NT2/D1 (cell line): ENCODE results near the gene ZNF787.

Experiments used
- DNase-seq: peaks from one replicate; pipeline ENCODE4 v3.0.0-alpha.2; 2011; ENCODE audit warnings: low read depth, low spot score
- H3K27me3 ChIP-seq: 2 replicates; pipeline ENCODE4 v1.6.0; 2011; ENCODE audit warnings: mild to moderate bottlenecking; ENCODE audit not compliant: insufficient read length, insufficient read depth
- H3K36me3 ChIP-seq: 2 replicates; pipeline ENCODE4 v1.6.1; 2011; ENCODE audit warnings: mild to moderate bottlenecking, low read length, mixed read lengths; ENCODE audit not compliant: insufficient read depth, insufficient read length
- H3K4me1 ChIP-seq: 2 replicates; pipeline ENCODE4 v1.5.1; 2011; ENCODE audit not compliant: insufficient read depth, insufficient read length
- H3K4me3 ChIP-seq: 2 replicates; pipeline ENCODE4 v1.5.1; 2011; ENCODE audit warnings: low read depth; ENCODE audit not compliant: insufficient read length
- H3K9ac ChIP-seq: 2 replicates; pipeline ENCODE4 v1.6.0; 2011; ENCODE audit warnings: low read depth; ENCODE audit not compliant: insufficient read length
- H3K9me3 ChIP-seq: 2 replicates; pipeline ENCODE4 v1.5.1; 2011; ENCODE audit warnings: mild to moderate bottlenecking, low read length; ENCODE audit not compliant: insufficient read depth
- SUZ12 ChIP-seq: IDR thresholded peaks from 2 replicates; pipeline ENCODE4 v1.6.1; 2011; ENCODE audit not compliant: insufficient read length, insufficient read depth; ENCODE audit errors: extremely low read depth
- YY1 ChIP-seq: IDR thresholded peaks from 2 replicates; pipeline ENCODE4 v1.6.1; 2011; ENCODE audit not compliant: insufficient read length, insufficient read depth
- ZNF274 ChIP-seq: IDR thresholded peaks from 2 replicates; pipeline ENCODE4 v1.6.1; 2011; ENCODE audit warnings: mild to moderate bottlenecking, low read depth, low read length

Gene ZNF787

DNA sequence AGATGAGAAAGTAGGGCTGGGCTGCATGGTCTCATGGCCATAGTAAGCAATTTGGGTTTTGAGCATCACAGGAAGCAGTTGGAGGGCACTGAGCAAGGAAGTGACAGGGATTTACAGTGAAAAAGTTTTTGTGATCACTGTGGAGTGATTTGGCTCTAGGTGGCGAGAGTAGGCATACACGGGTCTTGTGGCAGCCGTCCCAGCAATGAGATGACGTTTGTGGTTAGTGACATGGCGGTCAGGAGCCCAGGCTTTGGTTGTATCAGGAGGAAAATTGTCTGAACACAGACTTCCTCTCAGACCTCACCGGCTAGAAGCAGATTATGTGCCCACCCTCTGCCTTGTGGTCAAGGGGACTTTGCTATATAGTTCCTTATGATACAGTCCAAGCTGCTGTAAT lies 23.3 kb upstream of the ZNF787 start:
- no peak for TF ChIP-seq YY1
- Histone ChIP-seq H3K9ac (no peak overlapping the region), H3K36me3 (peaks cover 55% of the 10 kb centered on the region), H3K4me1 (peaks cover 9% of the 10 kb centered on the region), H3K27me3 (no peaks in the 10 kb centered on the region), H3K9me3 (no peaks in the 10 kb centered on the region), H3K4me3 (no peak overlapping the region)
- no peak for DNase-seq

DNA sequence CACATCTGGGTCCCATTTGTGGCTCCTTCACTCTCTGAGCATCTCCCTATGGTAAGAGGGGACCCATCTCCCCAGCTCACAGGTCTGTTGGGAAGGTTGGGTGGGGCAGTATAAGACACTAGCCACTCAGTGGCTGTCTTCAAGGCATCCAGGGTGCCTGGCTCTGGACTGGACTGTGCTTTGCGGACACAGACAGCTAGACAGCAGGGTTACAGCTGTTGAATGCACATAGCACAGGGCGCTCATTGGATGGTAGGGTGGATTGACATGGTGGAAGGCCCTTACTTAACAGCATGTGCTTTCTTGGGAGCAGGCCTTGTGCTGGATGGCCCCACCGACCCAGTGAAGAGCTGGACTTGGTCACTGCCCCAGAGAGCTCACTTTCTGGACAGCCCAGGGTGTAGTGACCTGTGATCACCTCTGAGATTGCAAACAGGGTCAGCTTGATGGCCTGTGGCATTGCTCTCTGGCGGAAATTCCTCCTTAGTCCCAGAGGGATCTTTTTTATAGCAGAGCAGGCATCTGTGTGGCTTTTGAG lies 21.9 kb upstream of the ZNF787 start:
- H3K4me1 ChIP-seq: peaks cover 9% of the 10 kb centered on the region
- H3K9me3 ChIP-seq: no peaks in the 10 kb centered on the region
- TF ChIP-seq SUZ12 (no peak), YY1 (no peak), ZNF274 (no peak)
- peak overlapping the region; percentile 15 for H3K4me3 ChIP-seq
- no peak for DNase-seq
- H3K27me3 ChIP-seq: no peaks in the 10 kb centered on the region
- peak overlapping the region; percentile 56 for H3K9ac ChIP-seq
- H3K36me3 ChIP-seq: peaks cover 46% of the 10 kb centered on the region

DNA sequence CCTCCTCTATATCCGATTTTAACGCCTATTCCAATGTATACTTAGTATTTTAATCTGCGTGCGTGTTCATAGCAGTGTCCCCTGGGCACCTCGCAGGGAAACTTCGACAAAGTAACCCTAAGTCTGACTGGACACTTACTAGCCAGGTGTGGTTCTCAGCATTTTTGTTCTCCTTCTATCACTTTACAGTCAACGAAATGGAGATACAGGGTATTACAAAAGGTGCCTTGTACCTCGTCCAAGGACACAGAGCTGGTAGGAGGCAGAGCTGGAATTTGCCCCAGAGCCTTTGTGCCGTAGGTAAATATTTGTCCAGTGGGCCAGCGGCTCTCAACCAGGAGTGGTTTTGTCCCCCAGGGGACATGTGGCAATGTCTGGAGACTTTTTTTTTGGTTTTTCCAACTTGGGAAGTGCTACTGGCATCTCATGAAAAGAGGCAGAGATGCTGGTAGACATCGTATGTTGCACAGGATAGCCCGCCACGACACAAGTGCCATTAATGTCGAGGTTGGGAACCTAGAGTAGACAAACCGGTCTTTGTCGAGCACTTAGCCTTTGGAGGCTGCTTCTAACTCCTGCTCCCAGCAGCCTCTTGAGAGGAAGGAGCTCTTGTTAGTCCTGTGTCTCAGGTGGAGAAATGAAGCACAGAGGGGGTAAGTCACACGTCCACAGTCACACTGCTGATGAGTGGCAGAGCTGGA lies 21.1 kb upstream of the ZNF787 start:
- DNase-seq: no peak
- Histone ChIP-seq H3K27me3 (no peaks in the 10 kb centered on the region), H3K9ac (peak overlapping the region; percentile 50), H3K36me3 (peaks cover 39% of the 10 kb centered on the region), H3K4me3 (peak overlapping the region; percentile 39), H3K9me3 (no peaks in the 10 kb centered on the region), H3K4me1 (peaks cover 9% of the 10 kb centered on the region)
- TF ChIP-seq SUZ12 (no peak), YY1 (no peak), ZNF274 (no peak)

DNA sequence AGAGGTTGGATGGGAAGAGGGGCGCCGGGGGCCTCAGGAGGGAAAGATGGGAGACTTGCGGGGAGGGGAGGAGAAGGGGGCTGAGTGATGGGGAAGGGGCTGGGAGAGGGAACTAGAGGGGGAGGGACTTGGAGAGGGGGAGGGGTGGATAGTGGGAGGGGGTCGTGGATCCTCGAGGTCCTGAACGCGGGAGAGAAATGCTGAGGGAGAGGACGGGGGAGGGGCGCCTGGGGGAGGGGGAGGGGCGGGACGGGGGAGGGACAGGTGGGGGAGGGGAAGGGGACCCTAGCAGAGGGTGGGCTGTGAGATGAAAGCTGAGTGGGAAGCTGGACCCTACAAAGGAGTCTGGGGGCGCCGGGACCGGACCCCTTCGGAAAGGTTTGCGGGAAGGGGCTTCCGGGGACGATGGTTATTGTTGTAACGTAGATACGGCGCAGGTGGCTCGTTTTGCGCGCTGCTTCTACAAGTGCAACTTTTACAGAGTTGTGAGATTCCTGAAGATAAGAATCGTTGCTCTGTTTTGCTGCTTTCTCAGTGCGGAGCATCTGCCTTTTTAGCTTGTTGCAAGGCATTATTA lies 20.4 kb upstream of the ZNF787 start:
- Histone ChIP-seq H3K36me3 (peaks cover 33% of the 10 kb centered on the region), H3K4me1 (peaks cover 9% of the 10 kb centered on the region), H3K9me3 (no peaks in the 10 kb centered on the region), H3K27me3 (no peaks in the 10 kb centered on the region), H3K9ac (peak overlapping the region; percentile 50), H3K4me3 (peak overlapping the region; percentile 39)
- TF ChIP-seq ZNF274 (no peak), SUZ12 (no peak), YY1 (no peak)
- DNase-seq: no peak

DNA sequence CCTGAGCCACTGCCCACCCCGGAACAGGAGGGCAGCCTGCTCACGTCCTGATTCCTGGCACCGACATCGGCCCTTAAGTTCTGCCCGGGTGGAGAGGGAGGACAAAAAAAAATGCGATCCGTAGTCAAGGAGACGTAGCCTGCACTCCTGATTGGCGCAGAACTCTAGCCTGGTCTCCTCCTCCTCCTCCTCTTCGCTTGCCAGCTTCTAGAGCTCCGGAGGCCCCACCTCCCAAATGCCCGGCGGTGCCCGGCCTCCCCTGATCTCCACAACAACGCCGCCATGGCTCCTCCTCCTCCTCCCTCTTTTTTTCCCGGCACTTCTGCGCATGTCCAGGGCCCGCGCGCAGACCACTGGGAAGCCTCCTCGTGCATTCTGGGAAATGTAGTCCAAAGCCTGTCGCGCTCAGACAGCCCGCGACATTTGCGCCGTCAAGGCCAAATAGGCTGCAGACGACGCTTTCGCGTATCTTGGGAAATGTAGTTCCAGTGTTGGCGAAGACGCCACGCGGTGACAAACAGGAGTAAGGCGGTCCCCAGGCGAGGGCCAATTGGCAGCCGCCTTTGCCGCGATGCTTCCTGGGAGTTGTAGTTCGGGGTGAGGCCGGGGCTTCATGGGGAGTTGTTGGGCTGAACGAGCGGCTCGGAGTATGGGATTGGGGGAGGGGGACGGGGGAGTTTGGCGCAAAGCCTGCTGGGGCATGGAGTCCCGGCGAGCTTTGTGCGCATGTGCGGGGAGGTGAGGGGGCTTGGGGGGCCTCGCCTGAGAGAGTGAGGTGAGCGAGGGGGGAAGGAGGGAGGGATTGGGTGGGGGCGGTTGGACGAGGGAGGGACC lies 19.7 kb upstream of the ZNF787 start, which contains the start of gene ZNF444:
Gene ZNF444 (plus strand): TSS at position 705 of the 834 bp plus-strand sequence. CDS start 5,625 bp downstream, outside the sequence.
- peak; percentile 46 for TF ChIP-seq YY1
- no peak for TF ChIP-seq SUZ12
- TF ChIP-seq ZNF274: no peak
- H3K9me3 ChIP-seq: no peaks in the 10 kb centered on the region

DNA sequence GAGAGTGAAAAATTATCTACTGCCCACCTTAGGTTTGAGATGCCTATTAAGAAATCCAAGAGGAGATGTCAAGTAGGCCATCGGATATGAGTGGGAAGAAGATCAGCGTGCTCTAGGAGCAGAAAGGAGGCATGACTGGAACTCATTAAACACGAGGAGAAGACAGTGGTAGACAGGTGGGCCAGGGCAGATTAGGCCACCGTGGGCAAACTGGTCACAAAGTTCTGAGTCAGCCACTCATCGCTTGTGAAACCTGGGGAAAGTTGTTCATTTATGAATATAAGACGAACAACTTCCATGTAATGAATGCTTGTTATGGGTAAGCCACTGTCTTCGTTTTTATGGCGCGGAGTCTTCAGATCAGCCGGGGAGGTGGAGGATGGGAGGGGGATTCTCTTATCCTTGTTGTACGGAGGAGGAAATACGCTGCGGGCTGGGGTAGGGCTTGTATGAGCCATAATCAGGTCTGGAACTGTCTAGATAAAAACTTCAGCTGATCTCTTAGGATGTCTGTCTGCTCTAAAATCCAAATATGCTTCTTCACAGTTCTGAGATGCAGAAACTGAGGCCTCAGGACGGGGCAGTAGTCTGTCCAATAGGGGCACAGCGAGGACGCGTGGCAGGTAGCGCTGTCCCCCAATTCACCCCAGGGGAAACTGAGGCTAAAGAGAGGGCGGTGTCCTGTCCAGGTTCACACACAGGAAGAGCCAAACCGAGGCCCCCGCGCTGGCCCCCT lies 18.9 kb upstream of the ZNF787 start:
- Histone ChIP-seq H3K27me3 (no peaks in the 10 kb centered on the region), H3K4me1 (peaks cover 12% of the 10 kb centered on the region), H3K36me3 (peaks cover 25% of the 10 kb centered on the region), H3K9me3 (no peaks in the 10 kb centered on the region), H3K4me3 (peak overlapping the region; percentile 53), H3K9ac (peak overlapping the region; percentile 53)
- TF ChIP-seq ZNF274: no peak
- no peak for DNase-seq

More for the DNA sequence above, 19.7 kb upstream of the ZNF787 start, which contains the start of gene ZNF444:
- Histone ChIP-seq H3K4me1 (peaks cover 9% of the 10 kb centered on the region), H3K27me3 (no peaks in the 10 kb centered on the region), H3K4me3 (peak within 1 kb of the TSS; percentile 53), H3K9ac (peak within 1 kb of the TSS; percentile 53), H3K36me3 (peaks cover 29% of the 10 kb centered on the region)
- DNase-seq: peak; percentile 90

DNA sequence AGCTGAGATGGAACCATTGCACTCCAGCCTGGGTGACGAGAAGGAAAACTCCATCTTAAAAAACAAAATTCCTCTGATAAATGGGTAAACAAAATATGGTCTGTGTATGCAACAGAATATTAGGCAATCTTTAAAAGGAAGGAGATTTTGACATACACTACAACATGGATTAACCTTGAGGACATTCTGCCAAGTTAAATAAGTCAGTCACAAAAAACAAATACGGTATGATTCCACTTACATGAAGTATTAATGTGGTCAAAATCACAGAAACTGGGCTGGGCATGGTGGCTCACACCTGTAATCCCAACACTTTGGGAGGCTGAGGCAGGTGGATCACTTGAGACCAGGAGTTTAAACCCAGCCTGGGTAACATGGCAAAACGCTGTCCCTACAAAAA lies 17.0 kb upstream of the ZNF787 start:
- Histone ChIP-seq H3K4me3 (no peak overlapping the region), H3K4me1 (peaks cover 11% of the 10 kb centered on the region), H3K9ac (no peak overlapping the region), H3K36me3 (peaks cover 10% of the 10 kb centered on the region), H3K27me3 (no peaks in the 10 kb centered on the region), H3K9me3 (no peaks in the 10 kb centered on the region)
- no peak for TF ChIP-seq ZNF274
- no peak for TF ChIP-seq YY1
- TF ChIP-seq SUZ12: no peak
- no peak for DNase-seq
